Measurements from ENCODE around the gene KCNA5. TPM values are rescaled to one million over a fixed set of nuclear protein-coding genes. Genes with fewer than 3 reads are reported as not detected.

Gene KCNA5
- total RNA-seq, 1 experiment from 2014 or later = not detected

- H3K27ac ChIP-seq (ENCODE audit: low read depth, low read length, poor library complexity, severe bottlenecking) = no peak overlapping the region
- H3K4me3 ChIP-seq (ENCODE audit: low read depth, low read length, poor library complexity, severe bottlenecking) = no peak overlapping the region
- H3K9me3 ChIP-seq (ENCODE audit: low read depth, low read length, poor library complexity, severe bottlenecking) = no peaks in the 10 kb centered on the region
- ChIA-PET POLR2A (ENCODE audit: low non-redundant PET) (no interaction called here), CTCF (no interaction called here)
- no peak for DNase-seq (ENCODE audit: low spot score)
- H3K4me1 ChIP-seq (ENCODE audit: insufficient read depth, low read length, poor library complexity, severe bottlenecking) = no peaks in the 10 kb centered on the region
- no peaks in the 10 kb centered on the region for H3K36me3 ChIP-seq (ENCODE audit: insufficient read depth, low read length, poor library complexity, severe bottlenecking)
- peaks cover 25% of the 10 kb centered on the region for H3K27me3 ChIP-seq (replicated peaks; ENCODE audit: insufficient read depth, low read depth, low read length, poor library complexity)
- TF ChIP-seq EZH2 (IDR thresholded peaks at IDR 0.05; ENCODE audit: borderline replicate concordance, low read depth, low read length, poor library complexity, severe bottlenecking) (no peak), CTCF (conservative IDR thresholded peaks at IDR 0.05; ENCODE audit: low read depth, low read length) (no peak)
- intact Hi-C loops (cut with micrococcal nuclease; ENCODE audit: unreplicated experiment) = no loop called here
- BruUV-seq (replicated peaks) = no TSS peak
These were observed 45.0 kb downstream of the KCNA5 start for GRCh38 chr12:5088586-5089264.

GRCh38 chr12:5094551-5094950, 50.9 kb downstream of the KCNA5 start:
- BruUV-seq (replicated peaks) = no TSS peak

GRCh38 chr12:5094986-5095385, 51.3 kb downstream of the KCNA5 start:
- ChIA-PET POLR2A (ENCODE audit: low non-redundant PET) (no interaction called here), CTCF (no interaction called here)
- no peaks in the 10 kb centered on the region for H3K4me1 ChIP-seq (ENCODE audit: insufficient read depth, low read length, poor library complexity, severe bottlenecking)
- H3K36me3 ChIP-seq (ENCODE audit: insufficient read depth, low read length, poor library complexity, severe bottlenecking) = no peaks in the 10 kb centered on the region
- BruUV-seq (replicated peaks) = no TSS peak
- no peak overlapping the region for H3K4me3 ChIP-seq (ENCODE audit: low read depth, low read length, poor library complexity, severe bottlenecking)
- H3K27me3 ChIP-seq (replicated peaks; ENCODE audit: insufficient read depth, low read depth, low read length, poor library complexity) = peaks cover 58% of the 10 kb centered on the region
- TF ChIP-seq CTCF (conservative IDR thresholded peaks at IDR 0.05; ENCODE audit: low read depth, low read length) (no peak), EZH2 (IDR thresholded peaks at IDR 0.05; ENCODE audit: borderline replicate concordance, low read depth, low read length, poor library complexity, severe bottlenecking) (no peak)
- H3K27ac ChIP-seq (ENCODE audit: low read depth, low read length, poor library complexity, severe bottlenecking) = no peak overlapping the region
- DNase-seq (ENCODE audit: low spot score) = no peak
- intact Hi-C loops (cut with micrococcal nuclease; ENCODE audit: unreplicated experiment) = no loop called here
- H3K9me3 ChIP-seq (ENCODE audit: low read depth, low read length, poor library complexity, severe bottlenecking) = no peaks in the 10 kb centered on the region

More at GRCh38 chr12:5094551-5094950, 50.9 kb downstream of the KCNA5 start:
- ChIA-PET CTCF (no interaction called here), POLR2A (ENCODE audit: low non-redundant PET) (no interaction called here)
- intact Hi-C loops (cut with micrococcal nuclease; ENCODE audit: unreplicated experiment) = no loop called here
- Histone ChIP-seq H3K4me3 (ENCODE audit: low read depth, low read length, poor library complexity, severe bottlenecking) (no peak overlapping the region), H3K27ac (ENCODE audit: low read depth, low read length, poor library complexity, severe bottlenecking) (no peak overlapping the region), H3K36me3 (ENCODE audit: insufficient read depth, low read length, poor library complexity, severe bottlenecking) (no peaks in the 10 kb centered on the region), H3K4me1 (ENCODE audit: insufficient read depth, low read length, poor library complexity, severe bottlenecking) (no peaks in the 10 kb centered on the region), H3K9me3 (ENCODE audit: low read depth, low read length, poor library complexity, severe bottlenecking) (no peaks in the 10 kb centered on the region), H3K27me3 (replicated peaks; ENCODE audit: insufficient read depth, low read depth, low read length, poor library complexity) (peaks cover 59% of the 10 kb centered on the region)
- no peak for TF ChIP-seq EZH2 (IDR thresholded peaks at IDR 0.05; ENCODE audit: borderline replicate concordance, low read depth, low read length, poor library complexity, severe bottlenecking)
- no peak for DNase-seq (ENCODE audit: low spot score)

Other genes starting within 250 kb of the KCNA5 start
- not detected in 2 replicates for gene KCNA1, start 134.0 kb upstream of the KCNA5 start, total RNA-seq (2021)

All from A673 (cell line).